Thyroid gland (tissue), 4 donors: ENCODE results near the gene GPN2.

Source experiments
- CTCF ChIP-seq, 6 experiments: fragments of 200-600 bp in 3 of 6; fragments of 450-650 bp in 3 of 6; sonication (generic) in 3 of 6; IDR thresholded peaks; one replicate each; pipeline ENCODE4 v1.5.1; 2016 to 2019; ENCODE audit warnings: antibody characterized with exemption in 6 of 6, mild to moderate bottlenecking in 2 of 6, inconsistent platforms in 1 of 6, moderate library complexity in 1 of 6
- POLR2A ChIP-seq, 2 donors: fragments of 450-650 bp; IDR thresholded peaks; one replicate each; pipeline ENCODE4 v1.6.1; 2017; ENCODE audit warnings: antibody characterized with exemption in 2 of 2, mild to moderate bottlenecking in 2 of 2, moderate library complexity in 1 of 2

GRCh38 chr1:26829184-26829911, 60.7 kb downstream of the GPN2 start:
- TF ChIP-seq CTCF (IDR thresholded peaks at IDR 0.05) (no peak), POLR2A (IDR thresholded peaks at IDR 0.05) (no peak)
